Spleen (tissue), 11 donors: ENCODE results near the gene NAT8L. TPM values are rescaled to one million over a fixed set of nuclear protein-coding genes. Genes with fewer than 3 reads are reported as not detected.

Experiments used
- DNase-seq: peaks from one replicate; pipeline ENCODE4 v3.0.0-alpha.2; 2020
- H3K27ac ChIP-seq, 8 donors: fragments of 200-600 bp; sonication (generic) in 7 of 8; 1 replicate in 4 of 8; 2 replicates in 4 of 8; pipeline versions ENCODE4 v1.5.0 to v1.8.0; 2016 to 2021; ENCODE audit warnings: inconsistent platforms in 4 of 8, mild to moderate bottlenecking in 4 of 8, moderate library complexity in 1 of 8
- H3K27me3 ChIP-seq, 7 donors: fragments of 200-600 bp; sonication (generic) in 6 of 7; replicated peaks in 1 of 7; 1 replicate in 4 of 7; 2 replicates in 3 of 7; pipeline versions ENCODE4 v1.5.0 to v1.8.0; 2016 to 2021; ENCODE audit warnings: inconsistent platforms in 3 of 7, mild to moderate bottlenecking in 1 of 7
- H3K36me3 ChIP-seq, 6 donors: fragments of 200-600 bp; sonication (generic) in 5 of 6; 1 replicate in 4 of 6; 2 replicates in 2 of 6; pipeline versions ENCODE4 v1.5.0 to v1.8.0; 2016 to 2021; ENCODE audit warnings: inconsistent platforms in 2 of 6
- H3K4me1 ChIP-seq, 6 donors: fragments of 200-600 bp; sonication (generic) in 5 of 6; 1 replicate in 3 of 6; 2 replicates in 3 of 6; pipeline versions ENCODE4 v1.5.0 to v1.8.0; 2016 to 2021; ENCODE audit warnings: inconsistent platforms in 3 of 6
- H3K4me3 ChIP-seq, 8 donors: fragments of 200-600 bp; sonication (generic) in 7 of 8; 1 replicate in 4 of 8; 2 replicates in 4 of 8; pipeline versions ENCODE4 v1.5.0 to v1.8.0; 2016 to 2021; ENCODE audit warnings: inconsistent platforms in 4 of 8, mild to moderate bottlenecking in 4 of 8, moderate library complexity in 2 of 8
- H3K9me3 ChIP-seq, 8 donors: fragments of 200-600 bp; sonication (generic) in 7 of 8; 1 replicate in 4 of 8; 2 replicates in 4 of 8; pipeline versions ENCODE4 v1.5.0 to v1.8.0; 2016 to 2021; ENCODE audit warnings: inconsistent platforms in 4 of 8
- CTCF ChIP-seq, 11 experiments: fragments of 200-600 bp in 7 of 11; fragments of 450-650 bp in 4 of 11; sonication (generic) in 4 of 11; IDR thresholded peaks in 8 of 11; conservative IDR thresholded peaks in 3 of 11; 1 replicate in 7 of 11; 2 replicates in 4 of 11; pipeline versions ENCODE4 v1.4.0 to v1.8.0; 2016 to 2021; ENCODE audit warnings: antibody characterized with exemption in 11 of 11, inconsistent platforms in 4 of 11, mild to moderate bottlenecking in 1 of 11
- POLR2A ChIP-seq, 3 donors: fragments of 450-650 bp; IDR thresholded peaks; one replicate each; pipeline ENCODE4 v1.5.1; 2017; ENCODE audit warnings: antibody characterized with exemption in 3 of 3, mild to moderate bottlenecking in 1 of 3
- POLR2AphosphoS5 ChIP-seq, 3 donors: sonication (generic); formaldehyde crosslinking; IDR thresholded peaks; one replicate each; pipeline ENCODE4 v1.5.1; 2017; ENCODE audit warnings: antibody characterized with exemption in 3 of 3
- WGBS, 5 donors: extraction: QIAGEN DNeasy Blood & Tissue Kit in 3 of 5; methylation state at CpG; one replicate each; pipeline versions ENCODE4 v1.1.5 to v1.1.7; 2013 to 2018; 5-methylcytosine and 5-hydroxymethylcytosine counted together
- intact Hi-C: fragments of 100-400 bp; cut with DNase I; formaldehyde crosslinking; loops from one replicate; pipeline ENCODE4 v1.15.0; 2023; ENCODE audit warnings: low total_unique reads
- polyA plus RNA-seq, 3 donors: library from polyadenylated mRNA; stranded (reverse); fragments of 200-250 nt; gene quantifications; one replicate each; pipeline ENCODE4 v1.2.1, GENCODE V29; 2013
- total RNA-seq, 7 donors: library from RNA; depleted of rRNA in 3 of 7; stranded (reverse); fragments of >200 nt in 3 of 7; fragmentation: NEBNext Ultra II Directional in 4 of 7; extraction: Animal tissue kit (Norgen Biotek cat#: 25700) in 4 of 7; gene quantifications; one replicate each; pipeline versions ENCODE4 v1.1.0 to v1.2.1, GENCODE V29; 2016 to 2021
- donor health status: healthy with polysubstance abuse.
- donor health status: DM: no; HTN: no; CAD: no; lungs with moderate emphysema.
- donor health status: DM: no; HTN: no; CAD: no.
- donor health status: Bipolar disorder and iron deficiency.
- donor health status: healthy.
- donor health status: DM: no; HTN: no; CAD: no.
- donor health status: DM: yes; HTN: yes; CAD: no.

Gene NAT8L
- total and polyA plus RNA-seq, 10 donors: 0.13 to 3.1 (median 0.72) TPM

- DNase-seq: peak; percentile 71
- peaks cover 0 to 67% (median 25%) of the 10 kb centered on the region in 7 donors for H3K27me3 ChIP-seq
Measured at GRCh38 chr4:2064276-2064991, 5.3 kb downstream of the NAT8L start.

GRCh38 chr4:2065106-2065930 is 6.2 kb downstream of the NAT8L start:
- 78 to 84% (median 81%) methylated on average over 17 to 24 of the region's 24 CpGs for WGBS, 5 donors
- no peaks in the 10 kb centered on the region for H3K36me3 ChIP-seq
- intact Hi-C loops: no loop called here
- H3K27ac ChIP-seq: no peak overlapping the region
- no peak for TF ChIP-seq POLR2AphosphoS5 (IDR thresholded peaks at IDR 0.05)
- TF ChIP-seq POLR2A (IDR thresholded peaks at IDR 0.05): no peak
- TF ChIP-seq CTCF (IDR thresholded peaks at IDR 0.05 in 8 of 11, conservative IDR thresholded peaks at IDR 0.05 in 3 of 11): no peak
- no peaks in the 10 kb centered on the region for H3K9me3 ChIP-seq
- H3K4me3 ChIP-seq: no peak overlapping the region
- H3K4me1 ChIP-seq: peaks cover 0 to 10% (median 4%) of the 10 kb centered on the region in 6 donors
- H3K27me3 ChIP-seq: peaks cover 0 to 67% (median 17%) of the 10 kb centered on the region in 7 donors
- DNase-seq: peak; percentile 66

More at GRCh38 chr4:2064276-2064991, 5.3 kb downstream of the NAT8L start:
- TF ChIP-seq CTCF (IDR thresholded peaks at IDR 0.05 in 8 of 11, conservative IDR thresholded peaks at IDR 0.05 in 3 of 11) (no peak), POLR2A (IDR thresholded peaks at IDR 0.05) (no peak), POLR2AphosphoS5 (IDR thresholded peaks at IDR 0.05) (no peak)
- Histone ChIP-seq H3K4me3 (no peak overlapping the region), H3K9me3 (no peaks in the 10 kb centered on the region), H3K36me3 (no peaks in the 10 kb centered on the region), H3K27ac (no peak overlapping the region), H3K4me1 (peaks cover 0 to 18% (median 11%) of the 10 kb centered on the region in 6 donors)
- intact Hi-C loops: no loop called here
- WGBS, 5 donors: 82 to 96% (median 89%) methylated on average over 16 to 40 of the region's 40 CpGs

- TF ChIP-seq CTCF (IDR thresholded peaks at IDR 0.05 in 8 of 11, conservative IDR thresholded peaks at IDR 0.05 in 3 of 11): no peak
- peaks cover 0 to 67% (median 9%) of the 10 kb centered on the region in 7 donors for H3K27me3 ChIP-seq
- no peak overlapping the region for H3K4me3 ChIP-seq
- peak; percentile 61 for DNase-seq
- WGBS, 5 donors: 72 to 87% (median 86%) methylated on average over 2 to 15 of the region's 15 CpGs
- no peaks in the 10 kb centered on the region for H3K9me3 ChIP-seq
- no peak overlapping the region for H3K27ac ChIP-seq
- H3K36me3 ChIP-seq: no peaks in the 10 kb centered on the region
- intact Hi-C loops: no loop called here
- peaks cover 0 to 2% (median 0%) of the 10 kb centered on the region in 6 donors for H3K4me1 ChIP-seq
Measured at GRCh38 chr4:2066011-2066551, 7.0 kb downstream of the NAT8L start.
